GM18907 (cell line): ENCODE data around the gene EPHB2.
"Not testable (repeated sequence)": the region's sequence is repeated elsewhere in the genome, so short reads cannot be mapped to it uniquely, and the experiment has no call there.

Source experiments
- ATAC-seq: cut with Tn5 transposase; IDR thresholded peaks from one replicate; pipeline ENCODE4 v1.9.1; 2021; ENCODE audit warnings: mild to moderate bottlenecking, moderate library complexity; ENCODE audit not compliant: unreplicated experiment

The EPHB2 gene

GRCh38 chr1:22689505-22689904, 21.1 kb upstream of the EPHB2 start:
- no peak for ATAC-seq

DNA sequence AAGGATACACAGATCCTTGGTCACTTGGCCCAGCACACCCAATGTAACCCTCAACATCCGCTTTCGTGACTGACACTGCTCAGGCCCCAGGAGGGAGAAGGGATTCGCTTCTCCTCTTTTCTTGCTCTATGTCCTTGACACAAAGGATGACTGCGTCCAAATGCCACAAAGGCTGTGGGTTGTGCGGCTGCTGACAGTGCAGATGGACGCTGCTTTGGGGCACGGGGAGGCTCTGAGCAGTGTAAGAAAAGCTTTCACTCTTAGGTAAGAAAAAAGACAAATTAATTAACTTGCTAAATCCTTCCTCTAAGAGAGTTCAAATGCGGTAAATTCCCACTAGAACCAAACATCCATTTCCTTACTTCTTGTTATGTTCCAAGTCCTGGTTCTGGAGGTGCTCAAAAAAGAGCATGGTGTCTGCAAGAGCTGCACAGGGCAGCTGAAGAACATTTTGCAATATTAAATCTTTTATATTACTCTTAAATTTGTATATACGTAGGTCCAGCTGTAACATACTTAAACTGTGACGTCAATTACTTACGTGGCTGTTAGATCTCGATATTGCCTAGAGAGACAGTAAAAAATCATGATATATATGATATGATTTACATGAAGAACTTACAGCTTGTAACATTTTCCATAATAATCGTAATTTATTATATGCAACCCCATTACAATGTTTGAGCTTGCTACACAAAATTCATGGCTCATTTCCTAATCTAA, 19.4 kb upstream of the EPHB2 start:
- ATAC-seq: no peak

GRCh38 chr1:22694172-22694571, 16.5 kb upstream of the EPHB2 start:
- no peak for ATAC-seq

GRCh38 chr1:22696610-22697009, 14.0 kb upstream of the EPHB2 start:
- ATAC-seq: no peak

- ATAC-seq: no peak
Measured at GRCh38 chr1:22697980-22698379, 12.7 kb upstream of the EPHB2 start.

GRCh38 chr1:22699681-22700520, 10.7 kb upstream of the EPHB2 start:
- ATAC-seq: no peak

- ATAC-seq: no peak
Measured at GRCh38 chr1:22702296-22703085, 8.1 kb upstream of the EPHB2 start.

- ATAC-seq: peak; percentile 54
Measured at GRCh38 chr1:22704440-22705067, 6.1 kb upstream of the EPHB2 start.

DNA sequence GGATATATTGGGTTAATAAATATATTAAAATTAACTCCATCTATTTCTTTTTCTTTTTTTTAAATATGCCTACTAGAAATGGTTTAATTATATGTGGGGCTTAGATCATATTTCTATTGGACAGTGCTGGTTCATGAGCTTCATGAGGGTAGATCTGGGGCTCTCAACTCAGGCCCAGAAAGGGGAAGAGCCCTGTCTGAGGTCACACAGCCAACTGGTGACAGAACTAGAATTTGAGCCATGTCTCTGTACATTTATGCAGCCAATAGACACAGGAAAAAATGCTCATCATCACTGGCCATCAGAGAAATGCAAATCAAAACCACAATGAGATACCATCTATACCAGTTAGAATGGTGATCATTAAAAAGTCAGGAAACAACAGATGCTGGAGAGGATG, 5.1 kb upstream of the EPHB2 start:
- no peak for ATAC-seq

- not testable (repeated sequence) for ATAC-seq
Measured at GRCh38 chr1:22706100-22706499, 4.5 kb upstream of the EPHB2 start.

GRCh38 chr1:22708777-22709176, 1.9 kb upstream of the EPHB2 start:
- ATAC-seq: no peak

- ATAC-seq: no peak
Measured at GRCh38 chr1:22709227-22709626, 1.4 kb upstream of the EPHB2 start.

GRCh38 chr1:22709891-22710700, 543 bp upstream of the EPHB2 start:
- no peak for ATAC-seq

GRCh38 chr1:22711071-22711470, 432 bp downstream of the EPHB2 start:
- no peak for ATAC-seq

DNA sequence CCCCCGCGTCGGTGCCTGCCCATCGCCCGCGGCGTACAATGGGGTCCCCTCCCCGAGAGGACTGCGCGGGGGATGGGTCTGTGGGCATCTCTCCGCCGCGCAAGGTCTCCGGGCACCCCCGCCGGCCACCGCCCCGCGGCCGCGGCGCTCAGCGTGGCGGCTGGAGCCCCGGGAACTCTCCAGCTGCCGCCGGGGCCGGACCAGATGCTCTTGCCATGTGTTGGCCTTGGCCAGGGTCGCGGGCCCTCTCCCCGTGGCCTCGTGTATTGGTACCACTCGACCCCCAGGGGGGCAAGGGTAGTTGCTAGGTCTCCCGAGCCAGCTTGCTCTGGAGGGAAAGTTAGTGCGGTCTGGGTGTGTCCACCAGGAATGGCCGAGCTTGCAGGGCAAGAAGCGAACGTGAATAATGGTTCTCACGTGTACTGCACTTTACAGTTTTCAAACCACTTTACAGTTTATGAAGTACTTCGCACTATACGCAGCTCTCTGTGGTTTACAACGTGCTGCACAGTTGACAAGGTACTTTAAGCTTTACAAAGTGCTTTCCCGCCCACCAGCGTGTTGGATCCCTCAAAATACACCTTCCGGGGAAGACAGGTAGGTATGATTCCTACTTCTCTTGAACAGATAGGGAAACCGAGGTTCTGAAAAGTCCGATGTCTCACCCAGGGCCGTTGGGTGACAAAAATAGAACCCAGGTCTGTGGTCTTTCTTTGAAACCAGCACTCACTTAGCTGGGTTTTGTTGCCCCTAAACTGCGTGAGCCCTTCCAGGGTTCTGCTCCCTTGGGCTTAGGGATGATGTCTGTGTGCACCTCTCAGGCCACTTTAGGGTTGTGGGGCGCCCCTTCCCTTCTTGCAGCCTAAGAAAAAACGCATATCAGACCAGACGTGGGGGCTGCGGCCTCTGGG, 1.2 kb downstream of the EPHB2 start:
- ATAC-seq: no peak

DNA sequence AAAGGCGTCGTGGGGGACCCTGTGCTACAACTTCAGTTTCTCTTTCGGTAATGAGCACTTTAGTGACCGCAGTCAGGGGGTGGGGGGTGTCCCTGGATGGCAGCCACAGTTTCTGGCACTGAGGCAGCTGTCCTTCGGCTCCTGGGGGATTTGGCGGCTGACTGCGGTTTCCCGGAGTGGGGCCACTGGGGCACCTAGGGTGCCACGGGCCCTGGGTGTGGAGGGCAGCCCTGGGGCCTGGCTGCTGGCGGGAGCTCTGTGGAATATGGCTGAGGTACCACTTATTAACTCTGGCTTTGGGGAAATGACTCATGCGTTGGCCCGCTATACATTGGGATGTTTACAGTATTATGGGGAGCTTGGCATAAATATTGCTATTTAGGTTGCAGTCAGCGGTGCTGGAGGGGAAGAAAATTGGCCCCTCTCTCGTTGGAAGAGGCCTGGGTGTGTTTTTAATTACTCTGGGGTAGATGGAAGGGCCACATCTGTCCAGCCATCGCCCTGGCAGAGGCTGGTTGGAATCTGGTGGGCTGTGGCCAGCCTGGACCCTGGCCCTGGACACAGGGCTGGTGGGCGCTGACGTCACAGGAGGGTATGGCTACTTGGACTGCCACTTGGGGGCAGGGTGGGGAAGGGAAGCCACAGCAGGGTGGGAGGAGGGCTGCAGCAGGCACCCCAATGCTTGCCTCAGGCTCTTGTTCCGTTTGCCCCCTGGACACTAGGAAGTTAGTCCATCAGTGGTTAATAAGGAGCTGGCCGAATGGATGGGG, 2.0 kb downstream of the EPHB2 start:
- no peak for ATAC-seq

GRCh38 chr1:22714455-22714854, 3.8 kb downstream of the EPHB2 start:
- ATAC-seq: no peak

- no peak for ATAC-seq
Measured at GRCh38 chr1:22717037-22717760, 6.6 kb downstream of the EPHB2 start.
